Neural crest cell (in vitro differentiated cells): ENCODE data around the gene VPS36. TPM values are rescaled to one million over a fixed set of nuclear protein-coding genes. Genes with fewer than 3 reads are reported as not detected.

Source experiments
- DNase-seq: peaks from one replicate; pipeline ENCODE4 v3.0.0; 2021; ENCODE audit warnings: low read depth, mixed read lengths, low spot score
- H3K27ac Mint-ChIP-seq: one replicate; pipeline ENCODE4 v1.8.0; 2021; ENCODE audit warnings: mild to moderate bottlenecking, mixed read lengths; ENCODE audit not compliant: unreplicated experiment
- H3K27me3 Mint-ChIP-seq: 2 replicates; pipeline ENCODE4 v1.8.0; 2021; ENCODE audit warnings: low read depth, mild to moderate bottlenecking, mixed read lengths
- H3K36me3 Mint-ChIP-seq: 2 replicates; pipeline ENCODE4 v1.8.0; 2021; ENCODE audit warnings: low read depth, mild to moderate bottlenecking, mixed read lengths
- H3K4me1 Mint-ChIP-seq: 2 replicates; pipeline ENCODE4 v1.8.0; 2021; ENCODE audit warnings: mixed read lengths
- H3K4me3 Mint-ChIP-seq: one replicate; pipeline ENCODE4 v1.8.0; 2021; ENCODE audit warnings: mild to moderate bottlenecking, mixed read lengths
- H3K9me3 Mint-ChIP-seq: 2 replicates; pipeline ENCODE4 v1.8.0; 2021; ENCODE audit warnings: mixed read lengths
- total RNA-seq: library from RNA; stranded (reverse); gene quantifications from 2 replicates; pipeline ENCODE4 v1.2.1, GENCODE V29; 2021
- TF ChIP-seq, protein P1 (sequence below): fragments of 200-600 bp; sonication (generic); conservative IDR thresholded peaks from 2 replicates; pipeline ENCODE4 v1.5.0; 2021; ENCODE audit warnings: antibody characterized with exemption, mild to moderate bottlenecking

The VPS36 gene
- total RNA-seq, 1 donor from 2014 or later: 37.1 TPM

DNA sequence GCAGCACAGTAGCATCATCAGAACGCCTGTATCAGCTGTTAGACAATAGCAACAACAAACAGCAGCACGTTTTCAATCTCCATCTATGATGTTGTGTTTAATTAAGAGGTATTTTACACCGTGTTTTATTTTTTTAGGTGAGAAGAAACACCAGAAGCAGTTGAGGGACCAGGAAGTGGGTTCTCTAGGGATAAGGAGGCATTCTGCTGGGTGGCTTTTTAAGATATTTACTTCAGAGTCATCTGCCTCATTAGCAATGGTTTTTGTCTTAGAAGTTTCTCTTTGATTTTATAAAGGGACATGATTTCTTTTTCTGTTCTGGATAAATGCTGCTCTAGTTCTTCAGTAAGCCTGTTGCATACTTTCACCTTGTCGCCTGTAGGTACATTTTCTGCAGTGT, 13.1 kb upstream of the VPS36 start:
- Mint-ChIP-seq H3K27me3 (no peaks in the 10 kb centered on the region), H3K36me3 (peaks cover 34% of the 10 kb centered on the region), H3K4me1 (peaks cover 20% of the 10 kb centered on the region), H3K4me3 (peak overlapping the region; percentile 9), H3K27ac (no peak overlapping the region), H3K9me3 (no peaks in the 10 kb centered on the region)
- TF ChIP-seq, protein P1, sequence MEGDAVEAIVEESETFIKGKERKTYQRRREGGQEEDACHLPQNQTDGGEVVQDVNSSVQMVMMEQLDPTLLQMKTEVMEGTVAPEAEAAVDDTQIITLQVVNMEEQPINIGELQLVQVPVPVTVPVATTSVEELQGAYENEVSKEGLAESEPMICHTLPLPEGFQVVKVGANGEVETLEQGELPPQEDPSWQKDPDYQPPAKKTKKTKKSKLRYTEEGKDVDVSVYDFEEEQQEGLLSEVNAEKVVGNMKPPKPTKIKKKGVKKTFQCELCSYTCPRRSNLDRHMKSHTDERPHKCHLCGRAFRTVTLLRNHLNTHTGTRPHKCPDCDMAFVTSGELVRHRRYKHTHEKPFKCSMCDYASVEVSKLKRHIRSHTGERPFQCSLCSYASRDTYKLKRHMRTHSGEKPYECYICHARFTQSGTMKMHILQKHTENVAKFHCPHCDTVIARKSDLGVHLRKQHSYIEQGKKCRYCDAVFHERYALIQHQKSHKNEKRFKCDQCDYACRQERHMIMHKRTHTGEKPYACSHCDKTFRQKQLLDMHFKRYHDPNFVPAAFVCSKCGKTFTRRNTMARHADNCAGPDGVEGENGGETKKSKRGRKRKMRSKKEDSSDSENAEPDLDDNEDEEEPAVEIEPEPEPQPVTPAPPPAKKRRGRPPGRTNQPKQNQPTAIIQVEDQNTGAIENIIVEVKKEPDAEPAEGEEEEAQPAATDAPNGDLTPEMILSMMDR: no peak
- no peak for DNase-seq

- peaks cover 37% of the 10 kb centered on the region for H3K4me1 Mint-ChIP-seq
- H3K4me3 Mint-ChIP-seq: no peak overlapping the region
- H3K27me3 Mint-ChIP-seq: no peaks in the 10 kb centered on the region
- H3K27ac Mint-ChIP-seq: no peak overlapping the region
- no peaks in the 10 kb centered on the region for H3K9me3 Mint-ChIP-seq
- no peak for DNase-seq
- H3K36me3 Mint-ChIP-seq: peaks cover 21% of the 10 kb centered on the region
- TF ChIP-seq, protein P1: no peak
Measured at GRCh38 chr13:52461265-52461664, 10.8 kb upstream of the VPS36 start.

DNA sequence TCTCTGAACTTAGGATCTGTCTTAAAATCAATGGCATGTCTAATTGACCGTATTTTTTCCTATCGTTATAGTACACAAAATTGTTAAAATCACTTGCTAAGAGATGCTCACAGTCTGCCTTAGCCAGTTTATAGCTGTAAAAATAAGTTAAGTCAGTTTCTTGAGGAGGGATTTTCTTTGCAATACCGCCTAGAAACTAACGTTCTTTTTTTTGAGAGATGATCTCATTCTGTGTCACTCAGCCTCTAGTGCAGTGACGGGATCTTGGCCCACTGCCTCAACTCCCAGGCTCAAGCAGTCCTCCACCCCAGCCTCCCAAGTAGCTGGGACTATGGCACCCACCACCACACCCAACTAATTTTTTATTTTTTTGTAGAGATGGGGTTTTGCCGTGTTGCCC, 9.2 kb upstream of the VPS36 start:
- TF ChIP-seq, protein P1: no peak
- peak overlapping the region; percentile 49 for H3K4me3 Mint-ChIP-seq
- peaks cover 18% of the 10 kb centered on the region for H3K36me3 Mint-ChIP-seq
- no peak overlapping the region for H3K27ac Mint-ChIP-seq
- DNase-seq: no peak
- no peaks in the 10 kb centered on the region for H3K9me3 Mint-ChIP-seq
- no peaks in the 10 kb centered on the region for H3K27me3 Mint-ChIP-seq
- H3K4me1 Mint-ChIP-seq: peaks cover 48% of the 10 kb centered on the region

DNA sequence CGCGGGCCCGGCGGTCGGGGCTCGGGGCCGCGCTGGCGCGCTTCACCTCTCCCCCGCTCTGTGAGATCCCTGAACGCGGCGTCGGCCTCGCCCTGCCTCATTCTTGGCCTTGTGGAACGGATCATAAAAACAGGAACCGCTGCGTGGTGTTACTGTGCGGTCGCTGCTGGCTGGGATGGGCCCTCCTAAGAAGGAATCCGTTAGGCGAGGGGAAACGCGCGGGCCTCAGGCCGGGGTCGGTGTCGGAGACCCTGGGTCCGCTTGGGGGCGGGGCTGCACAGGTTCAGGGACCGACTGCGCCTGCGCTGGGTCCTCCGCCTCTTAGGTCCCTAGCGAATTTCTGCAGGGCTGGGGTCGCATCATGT, 5.2 kb upstream of the VPS36 start:
- DNase-seq: peak; percentile 88
- H3K4me3 Mint-ChIP-seq: peak overlapping the region; percentile 98
- peaks cover 8% of the 10 kb centered on the region for H3K36me3 Mint-ChIP-seq
- H3K27me3 Mint-ChIP-seq: no peaks in the 10 kb centered on the region
- no peaks in the 10 kb centered on the region for H3K9me3 Mint-ChIP-seq
- peaks cover 52% of the 10 kb centered on the region for H3K4me1 Mint-ChIP-seq
- peak overlapping the region; percentile 97 for H3K27ac Mint-ChIP-seq
- TF ChIP-seq, protein P1: no peak

GRCh38 chr13:52454820-52455676, 4.6 kb upstream of the VPS36 start, which contains the start of gene CKAP2:
TSS of gene CKAP2 (plus strand) at chr13:52455478. CDS start at chr13:52455557, 79 bp downstream.
- H3K27ac Mint-ChIP-seq: peak within 1 kb of the TSS; percentile 97
- H3K9me3 Mint-ChIP-seq: no peaks in the 10 kb centered on the region
- peaks cover 8% of the 10 kb centered on the region for H3K36me3 Mint-ChIP-seq
- peaks cover 52% of the 10 kb centered on the region for H3K4me1 Mint-ChIP-seq
- DNase-seq: peak; percentile 89
- TF ChIP-seq, protein P1: no peak
- no peaks in the 10 kb centered on the region for H3K27me3 Mint-ChIP-seq
- H3K4me3 Mint-ChIP-seq: peak within 1 kb of the TSS; percentile 98
